Measurements from ENCODE around the gene SF3A2.

SF3A2 gene

GRCh38 chr19:2228157-2229030 lies 8.2 kb upstream of the SF3A2 start:
- no peak for DNase-seq

DNA sequence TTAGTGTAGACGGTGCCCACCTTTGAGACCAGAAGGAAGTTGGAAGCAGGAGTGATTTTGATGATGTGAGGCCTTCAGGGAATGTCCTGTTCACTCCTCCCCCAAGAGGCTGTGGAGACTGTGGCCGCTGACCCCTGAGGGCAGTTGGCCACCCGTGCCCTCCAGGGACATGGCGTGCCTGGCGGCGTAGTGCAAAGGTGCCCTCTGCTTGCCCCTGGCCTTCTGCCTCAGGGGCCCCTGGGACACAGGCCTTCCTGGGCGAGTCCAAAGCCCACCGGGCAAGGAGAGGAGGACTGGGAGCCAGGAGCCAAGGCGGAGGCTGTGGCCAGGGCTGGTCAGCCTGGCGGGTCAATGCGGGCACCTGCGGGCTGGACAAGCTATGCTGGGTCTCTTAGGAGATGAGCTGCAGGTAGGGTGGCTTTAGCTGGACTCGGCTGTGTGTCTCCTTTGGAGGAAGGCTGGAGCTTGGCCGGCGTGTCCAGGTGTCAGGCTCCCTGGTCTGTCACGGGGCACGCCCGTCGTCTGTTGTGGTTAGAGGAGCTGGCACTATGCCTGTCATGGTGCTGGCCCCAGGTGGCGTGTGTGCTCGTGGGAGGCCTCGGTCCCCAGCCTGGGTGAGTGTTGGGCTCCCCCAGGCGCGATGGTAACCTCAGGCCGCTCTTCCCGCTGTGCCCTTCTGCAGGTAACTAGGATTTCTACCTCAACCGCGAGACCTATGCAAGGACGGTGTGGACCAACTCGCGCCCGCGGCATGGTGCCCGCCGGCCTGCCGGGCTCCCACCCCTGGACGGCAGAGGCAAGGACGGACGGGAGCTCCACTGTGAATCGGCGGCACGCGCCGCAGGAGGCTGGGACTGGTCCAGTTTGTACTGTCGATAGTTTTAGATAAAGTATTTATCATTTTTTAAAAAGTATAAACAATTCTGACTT lies 7.3 kb upstream of the SF3A2 start:
- DNase-seq: no peak

DNA sequence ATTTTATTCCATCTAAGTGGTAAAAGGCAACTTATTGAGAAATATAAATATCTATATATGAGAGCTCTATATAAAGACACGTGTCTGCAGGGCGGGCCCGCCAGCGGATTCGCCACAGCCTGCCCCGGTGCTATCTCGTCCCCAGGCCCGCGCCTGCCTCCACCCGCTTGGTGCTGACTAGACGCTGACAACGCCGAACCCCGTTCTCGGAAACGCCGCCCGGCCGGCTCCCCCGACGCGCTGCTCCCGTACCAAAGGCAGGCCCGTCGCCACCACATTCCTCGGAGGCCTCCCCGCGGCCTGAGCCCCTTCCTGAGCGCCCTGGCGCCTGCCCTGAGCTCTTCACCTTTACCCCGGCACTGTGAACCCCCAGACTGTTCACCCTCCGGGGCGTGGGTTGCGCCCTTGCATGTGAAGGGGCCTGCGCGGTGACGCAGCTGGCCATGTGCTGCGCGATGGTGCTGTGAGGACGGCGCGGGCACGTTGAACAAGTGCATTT lies 6.5 kb upstream of the SF3A2 start:
- DNase-seq: no peak

DNA sequence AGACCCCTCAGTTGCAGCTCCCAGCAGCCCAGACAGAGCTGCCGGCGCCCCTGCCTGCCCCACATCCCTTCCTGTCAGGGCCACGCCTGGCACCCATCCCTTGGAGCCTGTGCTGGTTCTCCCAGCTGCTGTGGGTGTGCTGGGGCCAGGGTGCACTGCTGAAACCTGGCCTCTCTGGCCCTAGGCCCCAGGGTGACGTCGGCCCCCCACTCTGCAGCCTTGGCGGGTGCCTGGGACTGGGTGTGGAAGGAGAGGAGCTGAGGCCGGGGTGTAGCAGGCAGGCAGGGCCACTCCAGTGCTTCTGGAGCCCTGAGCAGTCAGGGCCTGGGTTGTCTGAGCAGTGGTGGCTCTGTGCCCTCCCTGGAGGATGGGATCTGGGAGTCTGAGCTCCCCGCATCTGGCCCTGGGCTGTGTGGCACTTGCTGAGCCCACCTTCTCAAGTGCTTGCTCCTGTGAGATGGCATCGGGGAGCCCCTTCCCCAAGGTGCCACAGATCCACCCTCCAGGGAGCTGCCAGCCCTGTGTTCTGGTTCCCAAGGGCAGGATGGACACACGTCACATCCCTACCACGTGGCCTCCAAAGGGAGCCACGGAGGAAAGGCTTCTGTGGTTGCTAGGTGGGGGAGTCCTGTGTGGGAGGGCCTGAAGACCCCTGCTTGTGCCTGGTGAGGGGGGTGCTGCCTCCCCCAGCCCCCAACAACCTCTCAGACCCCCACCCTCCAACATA lies 5.7 kb upstream of the SF3A2 start:
- no peak for DNase-seq

GRCh38 chr19:2231621-2232221 lies 4.9 kb upstream of the SF3A2 start:
- DNase-seq: peak; percentile 70

GRCh38 chr19:2232286-2233151 lies 4.1 kb upstream of the SF3A2 start:
- DNase-seq: no peak

DNA sequence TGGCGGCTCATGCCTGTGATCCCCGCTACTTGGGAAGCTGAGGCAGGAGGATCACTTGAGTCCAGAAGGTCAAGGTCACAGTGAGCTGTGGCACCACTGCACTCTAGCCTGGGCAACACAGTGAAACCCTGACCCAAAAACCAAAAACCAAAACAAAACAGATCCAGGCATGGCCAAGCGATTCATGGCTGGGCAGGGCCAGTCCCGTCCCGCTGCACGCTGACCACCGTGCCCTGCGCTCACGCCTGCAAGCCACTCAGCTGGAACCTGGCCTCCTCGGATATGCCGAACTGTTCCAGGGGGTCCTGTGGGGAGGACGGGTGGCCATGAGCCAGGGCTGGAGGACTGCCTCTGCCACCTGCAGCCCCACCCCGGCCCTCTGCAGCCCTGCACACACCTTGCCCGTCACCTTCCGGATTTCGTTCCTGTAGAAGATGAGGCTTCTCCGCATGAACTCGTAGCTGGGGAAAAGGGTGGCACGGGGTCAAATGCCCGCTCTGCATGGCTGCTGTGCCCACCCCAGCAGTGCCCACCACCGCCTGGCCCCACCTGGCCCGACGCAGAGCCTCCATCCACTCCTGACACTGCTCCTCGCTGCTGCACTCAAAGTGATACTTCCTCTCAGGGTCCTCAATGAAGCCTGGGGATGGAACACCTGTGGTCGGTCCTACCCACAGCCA lies 2.9 kb upstream of the SF3A2 start:
- no peak for DNase-seq

DNA sequence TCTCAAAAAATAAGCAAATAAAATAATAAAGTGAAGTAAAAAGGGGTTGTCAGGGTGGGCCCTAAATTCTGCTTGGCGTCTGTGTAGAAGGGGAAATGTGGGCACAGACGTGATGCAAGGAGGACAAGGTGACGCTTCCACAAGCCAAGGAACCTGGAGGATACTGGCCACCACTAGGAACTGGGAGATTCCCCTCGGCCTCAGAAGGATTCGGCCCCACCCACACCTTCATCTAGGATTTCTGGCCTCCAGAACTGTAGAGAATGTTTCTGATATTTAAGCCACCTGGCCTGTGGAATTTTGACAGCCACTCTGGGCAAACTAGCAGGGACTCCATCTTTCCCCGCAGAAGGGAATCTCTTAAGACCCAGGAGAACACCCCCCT lies 1.6 kb upstream of the SF3A2 start:
- no peak for DNase-seq

DNA sequence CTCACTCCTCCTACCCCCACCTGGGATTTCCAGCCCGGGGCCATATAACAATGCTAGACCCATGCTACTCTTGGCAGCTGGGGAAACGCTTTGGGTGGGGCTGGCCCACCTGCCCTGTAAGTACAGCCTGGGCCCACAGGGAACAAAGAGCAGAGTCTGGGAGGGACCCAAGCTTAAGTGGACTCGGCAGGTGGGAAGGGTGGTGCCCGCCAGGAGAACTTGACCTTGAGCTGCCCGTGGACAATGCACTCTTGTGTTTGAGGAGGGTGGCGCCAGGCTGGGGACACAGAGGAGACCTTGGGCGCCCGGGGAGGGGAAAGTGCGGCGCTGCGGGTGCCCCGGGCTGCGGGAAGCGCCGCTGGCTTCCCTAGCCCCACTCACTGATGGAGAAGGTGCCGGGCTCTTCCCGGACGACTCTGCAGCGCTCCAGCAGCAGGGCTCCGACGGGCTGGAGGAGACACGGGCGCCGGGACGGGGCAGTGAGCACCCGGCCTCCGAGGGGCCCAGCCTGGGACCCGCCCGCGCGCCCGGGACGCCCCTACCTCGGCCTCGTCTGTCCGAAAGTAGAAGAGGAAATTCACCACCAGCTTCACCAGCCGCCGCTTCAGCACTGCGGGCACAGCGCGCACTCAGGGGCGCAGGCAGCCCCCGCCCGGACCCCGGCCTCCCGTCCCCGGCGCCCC lies 1.1 kb upstream of the SF3A2 start:
- DNase-seq: peak; percentile 71

DNA sequence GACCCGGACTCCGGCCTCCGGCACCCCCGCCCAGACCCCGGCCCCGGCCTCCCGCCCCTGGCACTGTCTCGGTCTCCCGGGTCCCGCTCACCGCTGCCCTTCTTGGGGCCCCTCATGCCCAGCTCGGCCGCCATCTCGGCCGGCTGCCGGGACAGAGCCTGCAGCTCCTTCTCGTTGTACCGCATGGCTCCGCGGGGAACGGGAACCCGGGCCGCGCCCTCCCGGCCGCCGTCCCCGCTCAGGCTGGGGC lies 635 bp upstream of the SF3A2 start:
- DNase-seq: no peak

DNA sequence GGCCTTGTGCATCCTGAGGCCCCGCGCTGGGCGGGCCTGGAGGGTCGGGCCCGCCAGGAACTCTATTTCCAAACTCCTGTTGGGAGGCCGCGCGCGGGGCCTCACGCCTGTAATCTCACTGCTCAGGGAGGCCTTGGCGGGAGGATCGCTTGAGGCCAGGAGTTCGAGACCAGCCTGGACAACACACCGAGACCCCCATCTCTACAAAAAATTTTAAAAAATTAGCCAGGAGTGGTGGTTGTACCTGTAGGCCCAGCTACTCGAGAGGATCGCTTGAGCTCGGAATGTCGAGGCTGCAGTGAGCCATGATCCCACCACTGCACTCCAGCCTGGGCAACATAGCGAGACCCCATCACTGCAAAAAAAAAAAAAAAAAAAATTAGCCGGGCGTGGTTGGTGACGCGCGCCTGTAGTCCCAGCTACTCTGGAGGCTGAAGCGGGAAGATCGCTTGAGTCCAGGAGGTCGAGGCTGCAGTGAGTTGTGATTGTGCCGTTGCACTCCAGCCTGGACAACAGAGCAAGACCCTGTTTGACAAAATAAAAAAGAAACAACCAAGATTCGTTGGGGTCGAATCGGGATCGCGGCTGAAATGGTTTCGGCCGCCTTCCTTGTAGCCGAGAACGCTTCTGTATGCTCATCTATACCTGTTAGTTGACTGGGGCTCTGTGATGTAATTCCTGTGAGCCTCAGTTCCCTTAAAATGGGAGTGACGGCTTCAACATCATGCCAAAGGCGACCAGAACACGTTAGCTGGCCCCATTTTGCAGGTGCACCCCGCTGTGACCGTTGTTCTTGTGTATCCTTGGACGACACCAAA lies 636 bp downstream of the SF3A2 start:
- DNase-seq: no peak

GRCh38 chr19:2237869-2238153 lies 1.2 kb downstream of the SF3A2 start:
- no peak for DNase-seq

DNA sequence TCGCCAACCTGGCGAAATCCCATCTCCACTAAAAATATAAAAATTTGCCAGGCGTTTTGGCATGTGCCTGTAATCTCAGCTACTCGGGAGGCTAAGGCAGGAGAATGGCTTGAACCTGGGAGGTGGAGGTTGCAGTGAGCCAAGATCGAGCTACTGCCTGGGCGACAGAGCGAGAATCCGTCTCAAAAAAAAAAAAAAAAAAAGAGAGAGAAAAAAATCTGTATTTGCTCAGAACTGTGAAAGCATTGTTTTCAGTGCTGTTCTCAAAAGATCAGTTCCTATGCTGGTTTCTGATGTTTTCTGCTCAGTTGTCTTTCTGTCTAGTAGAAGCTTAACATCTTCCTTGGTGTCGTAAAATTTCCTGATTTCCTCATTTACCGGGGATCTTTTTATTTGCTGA lies 2.5 kb downstream of the SF3A2 start:
- no peak for DNase-seq

DNA sequence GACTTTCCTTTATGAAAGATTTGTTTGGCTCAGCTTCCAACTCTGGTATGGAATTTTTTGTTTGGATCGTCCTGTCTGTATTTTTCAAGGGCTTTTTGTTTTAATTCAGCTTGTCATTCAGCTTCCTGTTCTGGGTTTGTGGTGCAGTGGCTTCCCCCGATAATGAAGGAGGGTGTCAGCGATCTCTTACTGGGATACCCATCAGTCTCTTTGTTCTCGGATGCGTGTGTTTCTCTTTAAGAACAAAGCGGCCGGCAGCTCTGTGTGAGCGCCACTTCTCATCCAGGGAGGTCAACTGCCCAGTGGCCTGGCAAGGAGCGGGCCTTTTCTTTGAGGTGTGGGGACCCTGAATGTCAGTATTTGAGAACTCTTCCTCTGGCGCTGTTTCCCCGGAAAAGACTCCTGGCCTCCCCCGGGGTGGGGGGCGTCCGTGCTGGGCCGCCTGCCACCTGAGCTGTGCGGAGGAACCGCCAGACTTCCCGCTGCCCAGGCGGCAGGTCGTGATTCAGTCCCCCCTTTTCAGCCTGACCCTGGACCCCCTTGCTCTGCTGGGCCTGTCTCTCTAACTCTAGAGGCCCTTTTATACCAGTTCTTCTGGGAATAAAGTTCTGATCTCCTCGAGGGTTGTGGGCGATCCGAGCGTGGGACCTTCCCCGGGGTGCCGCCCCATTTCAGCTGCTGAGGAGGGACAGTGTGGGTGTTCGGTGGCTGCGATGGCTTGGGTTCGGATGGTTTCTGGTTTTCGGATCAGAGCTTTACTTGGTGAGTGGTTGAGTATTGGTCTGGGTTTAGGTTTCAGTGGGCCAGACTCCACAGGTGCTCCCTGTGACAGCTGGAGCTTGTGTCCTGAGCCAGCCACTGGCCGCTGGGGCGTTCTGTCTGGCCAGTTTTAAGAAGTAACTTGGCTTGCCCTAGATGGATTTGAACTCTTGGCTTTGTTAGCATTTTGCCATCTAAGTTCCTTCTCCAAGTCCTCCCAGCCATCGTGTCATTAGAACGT lies 3.4 kb downstream of the SF3A2 start:
- DNase-seq: no peak

DNA sequence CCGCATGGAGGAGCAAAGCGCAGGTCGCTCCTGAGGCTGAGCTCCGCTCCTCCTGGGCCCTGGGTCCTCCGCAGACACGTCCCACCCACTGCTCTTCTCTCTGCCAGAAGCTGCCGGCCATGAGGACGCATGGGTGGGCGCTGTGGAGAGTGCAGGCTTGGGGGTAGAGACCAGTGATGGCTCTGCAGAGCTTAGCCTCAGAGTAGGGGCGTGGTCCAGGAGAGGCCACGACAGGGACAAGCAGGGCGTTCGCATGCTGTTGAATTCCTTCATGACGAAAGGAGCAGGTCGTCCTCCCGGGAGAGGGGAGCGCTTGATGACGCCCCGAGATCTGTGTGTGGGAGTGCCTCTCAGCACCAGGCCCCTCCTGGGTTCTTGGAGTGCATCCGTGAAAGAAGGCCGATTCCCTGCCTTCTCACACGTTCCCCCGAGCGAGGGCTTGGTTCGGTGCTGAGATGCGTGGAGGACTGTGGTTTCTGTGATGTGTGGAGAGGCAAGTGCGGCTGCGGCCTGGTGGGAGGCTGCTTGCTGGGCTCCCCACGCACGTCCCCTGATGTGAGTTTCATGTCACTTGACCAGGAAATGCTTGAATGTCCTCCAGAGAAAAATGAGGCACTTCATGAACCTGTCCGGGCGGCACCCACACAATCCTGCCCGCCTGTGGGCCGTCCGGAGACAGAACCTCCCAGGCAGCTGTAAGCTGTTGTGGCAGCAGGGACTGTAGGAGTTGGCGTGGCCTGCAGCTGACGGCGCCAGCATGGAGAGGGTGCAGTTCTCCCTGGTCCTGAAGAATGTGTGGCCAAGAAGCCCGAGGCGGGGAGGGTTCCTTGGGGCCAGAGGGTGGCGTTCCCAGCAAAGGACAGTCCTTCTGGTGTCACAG lies 4.5 kb downstream of the SF3A2 start:
- DNase-seq: no peak

DNA sequence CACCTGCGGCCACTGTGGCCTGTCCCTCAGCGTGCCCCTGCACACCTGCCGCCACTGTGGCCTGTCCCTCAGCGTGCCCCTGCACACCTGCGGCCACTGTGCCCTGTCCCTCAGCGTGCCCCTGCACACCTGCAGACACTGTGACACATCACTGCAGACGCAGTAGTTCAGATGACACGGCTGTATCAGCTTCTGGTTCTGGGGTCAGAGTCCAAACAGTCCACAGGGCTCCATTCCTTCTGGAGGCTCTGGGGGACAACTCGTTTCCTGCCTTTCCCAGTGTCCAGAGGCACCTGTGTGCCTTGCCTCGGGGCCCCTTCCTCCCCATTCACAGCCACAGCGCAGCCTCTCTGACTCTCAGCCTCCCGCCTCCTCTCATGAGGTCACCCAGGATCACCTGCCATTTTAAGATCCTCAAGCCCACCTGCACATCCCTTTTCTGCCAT lies 5.5 kb downstream of the SF3A2 start:
- DNase-seq: no peak

DNA sequence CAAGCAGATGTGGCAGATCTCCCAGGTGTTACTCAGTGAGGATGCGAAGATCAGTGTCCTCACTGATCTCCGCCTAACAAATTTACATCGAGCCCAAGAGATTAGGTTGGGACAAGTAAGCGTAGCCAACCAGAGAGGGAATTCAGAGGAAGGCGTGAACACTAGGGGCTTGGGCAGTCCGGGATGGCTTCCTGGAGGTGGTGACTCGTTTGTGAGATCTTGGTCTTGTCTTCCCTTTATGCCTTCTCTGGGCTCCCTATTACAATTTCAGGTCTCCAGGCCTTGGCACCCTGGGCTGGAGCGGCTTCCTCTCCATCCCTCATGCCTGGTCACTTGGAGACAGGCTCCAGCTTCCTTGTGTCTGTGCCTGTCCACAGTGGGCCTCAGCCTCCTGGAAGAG lies 6.2 kb downstream of the SF3A2 start:
- DNase-seq: no peak
